Stimulated activated CD4-positive, alpha-beta T cell treated with anti-CD3 and anti-CD28 coated beads, TNF-alpha, amount 100 ng/mL, for 4 hours (primary cell): ENCODE measurements around the gene IRF6.

ENCODE experiments used
- DNase-seq, 3 experiments: peaks; one replicate each; pipeline ENCODE4 v3.0.0-alpha.2; 2020; ENCODE audit warnings: low read depth in 3 of 3

The IRF6 gene

DNA sequence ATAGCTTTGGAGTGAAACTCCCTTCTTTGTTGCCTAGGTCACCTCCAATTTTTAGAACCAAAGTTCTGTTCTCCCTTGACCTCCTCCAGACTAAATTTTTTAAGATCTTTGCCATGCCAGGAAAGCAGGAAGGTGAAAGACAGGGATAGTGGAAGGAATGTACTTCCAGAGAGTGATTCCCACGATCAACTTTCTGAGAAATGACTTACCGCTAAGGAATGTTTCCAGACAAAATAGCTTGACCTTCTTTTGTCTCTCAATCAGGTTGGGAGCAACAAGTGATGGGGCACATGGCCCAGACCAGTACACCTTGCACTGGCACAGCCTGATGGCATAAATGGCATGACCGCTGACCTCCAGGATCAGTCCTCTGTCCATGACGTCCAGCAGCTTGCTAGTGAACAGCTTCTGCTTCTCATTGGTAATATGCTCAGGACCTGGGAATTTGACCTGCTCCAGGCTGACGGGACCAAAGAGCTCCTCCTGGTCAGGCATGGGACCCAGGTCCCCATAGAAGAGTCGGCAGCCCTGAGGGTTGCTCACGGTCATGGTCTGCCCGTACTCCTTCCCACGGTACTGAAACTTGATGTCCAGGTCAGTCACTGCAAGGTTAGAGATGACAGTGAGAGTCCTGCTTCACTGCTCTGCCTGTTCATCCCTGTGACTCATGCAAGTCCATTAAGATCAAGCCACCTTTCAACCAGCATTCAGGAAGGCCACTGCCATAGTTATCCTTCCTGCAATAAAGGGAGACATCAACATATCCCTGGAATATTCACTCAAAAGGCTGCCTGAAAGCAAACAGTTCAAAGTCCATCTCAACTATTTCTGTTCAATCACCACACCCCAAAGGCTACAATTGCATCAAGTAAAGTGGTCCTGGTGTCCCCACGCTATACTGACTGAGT lies 15.4 kb downstream of the IRF6 start:
- DNase-seq, result no peak

DNA sequence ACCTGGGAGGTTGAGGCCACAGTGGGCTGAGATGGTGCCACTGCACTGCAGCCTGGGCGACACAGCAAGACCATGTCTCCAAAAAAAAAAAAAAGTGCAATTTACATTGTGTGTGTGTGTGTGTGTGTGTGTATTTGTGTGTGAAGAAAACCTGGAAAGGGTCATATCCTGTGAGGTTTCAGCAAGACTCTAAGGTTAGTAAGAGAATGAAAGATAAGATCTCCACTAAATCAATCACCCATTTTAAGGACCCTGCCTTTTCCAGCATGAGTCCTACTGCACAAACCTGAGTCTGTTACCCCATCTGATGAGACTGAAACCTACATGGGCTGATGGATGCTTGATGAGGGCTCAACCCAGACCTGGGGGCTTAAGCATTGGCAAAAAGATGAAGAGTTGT lies 16.7 kb downstream of the IRF6 start:
- DNase-seq, result no peak

DNA sequence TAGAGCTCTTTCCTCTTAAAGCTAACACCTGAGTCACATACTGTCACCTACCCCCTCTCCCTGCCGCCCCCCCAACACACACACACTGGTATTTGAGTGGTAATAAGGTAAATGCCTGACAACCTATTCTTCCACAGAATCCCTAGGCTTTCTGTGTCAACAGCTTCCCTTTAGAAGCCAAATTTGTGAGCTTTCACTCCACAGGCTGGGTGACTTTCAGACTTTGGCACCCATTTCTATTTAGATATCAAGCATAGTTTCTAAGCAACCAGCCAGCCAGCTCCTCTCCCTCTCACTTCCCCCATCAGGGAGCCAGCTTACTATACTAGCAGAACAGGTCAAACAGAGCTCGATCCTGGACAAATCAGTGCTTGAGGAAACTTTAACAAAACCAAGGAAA lies 18.4 kb downstream of the IRF6 start:
- no peak for DNase-seq

DNA sequence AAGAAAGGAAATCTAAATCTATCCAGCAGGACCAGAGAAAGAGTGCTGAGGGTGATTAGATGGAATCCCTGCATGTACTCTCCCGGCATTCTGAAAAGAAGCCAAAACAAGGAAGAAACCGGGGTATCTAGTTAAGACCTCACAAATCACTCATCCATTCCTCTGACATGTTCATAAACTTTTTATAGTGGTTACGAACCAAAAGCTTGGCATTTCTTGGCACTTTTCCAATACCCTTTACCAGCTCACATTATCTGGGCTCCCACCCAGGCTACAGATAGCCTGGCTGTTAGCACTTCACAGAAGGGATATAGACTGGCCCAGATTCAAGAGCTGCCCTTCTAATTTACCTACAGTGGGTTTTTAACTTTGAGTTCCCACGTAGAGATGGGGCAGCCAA lies 19.8 kb downstream of the IRF6 start:
- DNase-seq, result no peak

DNA sequence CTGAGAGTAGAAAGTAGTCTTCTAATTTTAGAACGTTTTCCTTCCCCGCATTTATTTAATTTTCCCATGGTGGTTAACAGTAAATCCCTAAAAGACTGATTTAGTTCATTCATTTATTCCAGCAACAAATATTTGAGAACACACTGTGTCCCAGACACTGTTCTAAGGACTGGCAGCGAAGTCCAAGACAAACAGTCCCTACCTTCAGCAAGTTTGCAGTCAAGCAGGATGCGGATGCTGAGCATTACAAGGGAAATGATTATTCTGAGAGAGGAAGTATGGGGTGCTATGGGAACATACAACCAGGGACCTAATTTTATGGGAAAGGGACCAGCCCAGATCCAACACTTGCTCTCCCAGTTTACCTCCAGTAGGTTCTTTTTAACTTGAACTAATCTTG lies 20.4 kb downstream of the IRF6 start:
- DNase-seq, result no peak

DNA sequence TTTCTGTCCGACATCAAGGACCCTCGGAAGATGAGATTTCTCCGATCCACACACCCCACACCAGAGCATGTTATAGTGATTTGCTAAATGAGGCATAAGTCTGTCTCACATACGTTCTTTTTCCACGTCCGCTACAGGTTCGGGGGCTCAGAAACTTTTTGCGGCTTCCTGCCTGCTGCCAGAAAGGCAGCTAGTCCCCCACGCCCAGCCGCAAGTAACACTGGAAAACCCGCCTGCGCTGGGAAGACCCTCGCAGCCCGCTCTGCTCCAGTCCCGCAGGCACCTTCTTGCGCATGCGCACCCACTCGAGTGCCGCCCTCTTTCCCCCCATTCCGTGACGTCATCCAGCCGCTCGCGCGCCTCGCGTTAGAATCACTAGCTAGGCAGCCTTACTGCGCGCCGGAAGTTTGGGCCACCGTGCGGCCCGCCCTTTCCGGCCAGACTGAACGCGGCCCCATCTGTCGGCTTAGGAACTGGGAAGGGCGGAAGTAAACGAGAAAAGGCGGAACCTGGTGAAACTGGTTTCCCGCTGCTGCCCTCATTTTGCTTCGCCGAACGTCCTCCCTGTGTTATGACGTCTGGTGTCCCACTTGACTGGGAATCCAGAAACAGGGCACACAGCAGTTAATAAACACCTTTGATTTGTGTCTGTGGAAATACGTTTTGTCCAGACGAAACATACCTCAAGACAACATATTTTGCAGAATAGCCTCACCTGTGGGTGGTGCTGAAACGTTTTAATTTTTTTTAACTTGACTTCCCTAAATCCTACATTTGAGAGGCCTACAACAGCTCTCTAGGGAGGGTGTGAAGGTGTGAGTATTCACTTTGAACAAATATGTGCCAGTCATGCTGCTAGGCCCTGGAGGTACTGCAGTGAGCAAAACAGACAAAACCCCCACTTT lies 21.4 kb downstream of the IRF6 start, which contains the start of gene C1orf74:
Gene C1orf74, minus strand, starts transcription at position 295 of the 905 bp plus-strand sequence. CDS start 925 bp downstream, outside the sequence.
- peak; percentile 99 to 100 (median 99) for DNase-seq

DNA sequence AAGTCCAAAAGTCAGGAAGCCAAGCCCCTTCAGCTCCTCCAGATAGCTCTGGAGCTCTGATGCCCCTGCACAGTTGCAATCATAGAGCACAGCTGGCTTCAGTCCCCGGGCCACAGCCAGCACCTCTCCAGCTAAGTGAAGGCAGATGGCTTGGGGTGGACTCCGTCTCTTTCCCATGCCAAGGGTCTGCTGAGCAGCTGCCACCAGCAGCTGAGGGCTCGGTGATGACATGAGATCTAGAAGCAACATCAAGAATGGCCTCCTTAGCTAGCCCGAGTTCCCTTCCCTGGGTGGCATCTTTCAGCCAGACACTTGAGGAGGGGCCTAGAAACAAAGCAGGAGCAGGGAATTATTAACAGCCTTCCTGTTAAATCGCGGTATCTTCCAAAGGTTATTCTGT lies 22.6 kb downstream of the IRF6 start:
- DNase-seq, result no peak

DNA sequence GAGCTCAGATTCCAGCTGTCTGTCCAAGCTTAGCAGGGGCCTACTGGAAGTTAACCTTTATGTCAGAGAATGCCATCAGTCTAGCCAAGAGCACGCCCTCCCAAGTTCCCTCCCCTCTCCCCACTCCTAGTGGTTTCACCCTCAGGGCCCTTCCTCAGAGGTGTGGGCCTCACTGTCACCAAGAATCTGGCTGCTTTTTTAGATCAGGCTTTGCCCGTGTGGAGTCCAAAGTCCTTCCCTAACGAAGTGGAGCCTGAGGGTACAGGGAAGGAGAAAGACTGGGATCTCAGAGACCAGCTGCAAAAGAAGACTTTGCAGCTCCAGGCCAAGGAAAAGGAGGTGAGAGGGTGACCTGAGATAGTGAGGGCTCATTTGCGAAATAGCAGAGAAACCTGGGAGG lies 25.7 kb downstream of the IRF6 start:
- no peak for DNase-seq

DNA sequence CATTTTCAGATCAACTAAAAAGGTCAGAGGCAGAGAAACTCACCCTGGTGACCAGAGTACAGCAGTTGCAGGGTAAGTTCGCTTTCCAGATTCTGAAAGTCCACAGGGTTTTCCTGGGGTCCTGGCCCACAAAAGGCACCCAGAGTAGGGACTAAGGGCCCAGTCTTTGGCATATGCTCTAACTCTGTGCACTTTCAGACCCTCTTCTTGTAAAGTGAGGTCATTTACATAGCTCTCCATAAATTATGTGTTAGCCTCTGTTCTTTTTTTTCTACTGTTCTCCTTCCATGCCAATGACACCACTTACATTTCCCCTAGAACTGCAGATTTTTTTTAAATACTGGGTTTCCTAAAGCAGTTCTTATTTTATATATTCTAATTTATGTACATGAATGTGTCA lies 27.8 kb downstream of the IRF6 start:
- DNase-seq, result no peak

DNA sequence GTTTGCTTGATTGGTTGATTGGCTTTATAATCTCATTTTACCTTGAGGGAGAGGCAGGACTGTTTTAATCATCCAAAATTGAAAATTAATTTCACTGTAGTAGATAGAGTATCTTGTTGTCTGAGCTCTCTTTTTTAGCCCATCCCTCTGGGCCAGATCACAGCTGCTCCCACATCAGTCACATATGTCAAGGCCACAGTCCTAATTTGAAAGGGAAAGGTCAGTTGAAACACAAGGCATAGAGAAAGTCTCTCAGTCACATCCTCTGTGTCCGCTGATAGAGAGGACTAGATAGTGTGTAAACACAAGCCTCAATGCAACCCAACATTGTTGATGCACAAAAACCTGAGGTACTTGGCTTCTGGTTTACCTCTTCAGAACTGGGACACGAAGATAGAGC lies 28.4 kb downstream of the IRF6 start:
- DNase-seq, result no peak

DNA sequence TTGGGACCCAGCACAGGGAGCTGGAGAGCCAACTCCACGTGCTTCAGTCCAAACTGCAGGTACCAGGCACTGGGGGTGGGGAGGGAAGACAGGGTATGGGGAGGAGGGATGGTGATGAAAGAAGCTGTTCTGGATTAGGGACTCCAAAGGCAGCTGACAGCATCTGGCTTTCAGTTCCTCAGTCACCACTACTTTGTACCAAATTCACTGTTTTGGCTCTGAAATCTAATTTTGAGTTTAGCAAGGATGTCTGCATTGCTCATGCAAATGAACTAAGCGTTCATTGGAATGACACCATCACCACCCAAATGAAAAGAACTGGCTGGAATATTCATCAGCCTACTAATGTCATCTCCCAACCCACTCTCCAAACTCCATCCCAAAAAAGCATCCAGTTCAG lies 30.3 kb downstream of the IRF6 start:
- DNase-seq, result no peak

DNA sequence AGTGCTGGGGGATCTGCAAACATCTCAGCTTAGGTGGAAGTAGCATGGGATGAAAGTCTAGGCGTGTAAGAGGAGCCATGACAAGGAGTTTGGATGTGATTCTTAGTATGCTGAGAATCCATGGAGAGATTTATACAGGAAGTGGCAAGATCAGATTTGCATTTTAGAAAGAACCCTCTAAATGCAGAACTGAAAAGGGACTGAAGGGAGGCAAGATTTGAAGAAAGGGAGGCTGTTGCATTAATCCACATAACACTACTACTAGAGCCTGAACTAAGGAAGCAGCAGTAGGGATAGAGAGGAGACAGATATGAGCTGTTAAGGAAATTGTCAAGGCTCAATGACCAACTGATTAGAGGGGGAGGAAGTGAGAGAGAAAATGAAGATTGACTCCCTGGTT lies 31.4 kb downstream of the IRF6 start:
- DNase-seq, result no peak

DNA sequence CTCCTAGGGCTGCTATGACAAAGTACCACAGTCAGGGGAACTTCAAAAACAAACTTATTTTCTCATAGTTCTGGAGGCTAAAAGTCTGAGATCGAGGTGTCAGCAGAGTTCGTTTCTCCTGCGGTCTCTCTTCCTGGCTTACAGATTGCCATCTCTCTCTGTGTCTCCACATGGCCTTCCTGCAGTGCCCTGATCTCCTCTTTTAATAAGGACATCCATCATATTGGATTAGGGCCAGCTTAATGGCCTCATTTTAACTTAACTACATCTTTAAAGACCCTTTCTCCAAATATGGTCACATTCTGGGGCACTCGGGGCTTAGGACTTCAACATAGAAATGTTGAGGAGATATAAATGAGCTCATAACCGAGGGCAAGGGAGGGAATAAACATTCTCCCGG lies 33.8 kb downstream of the IRF6 start:
- DNase-seq, result no peak

DNA sequence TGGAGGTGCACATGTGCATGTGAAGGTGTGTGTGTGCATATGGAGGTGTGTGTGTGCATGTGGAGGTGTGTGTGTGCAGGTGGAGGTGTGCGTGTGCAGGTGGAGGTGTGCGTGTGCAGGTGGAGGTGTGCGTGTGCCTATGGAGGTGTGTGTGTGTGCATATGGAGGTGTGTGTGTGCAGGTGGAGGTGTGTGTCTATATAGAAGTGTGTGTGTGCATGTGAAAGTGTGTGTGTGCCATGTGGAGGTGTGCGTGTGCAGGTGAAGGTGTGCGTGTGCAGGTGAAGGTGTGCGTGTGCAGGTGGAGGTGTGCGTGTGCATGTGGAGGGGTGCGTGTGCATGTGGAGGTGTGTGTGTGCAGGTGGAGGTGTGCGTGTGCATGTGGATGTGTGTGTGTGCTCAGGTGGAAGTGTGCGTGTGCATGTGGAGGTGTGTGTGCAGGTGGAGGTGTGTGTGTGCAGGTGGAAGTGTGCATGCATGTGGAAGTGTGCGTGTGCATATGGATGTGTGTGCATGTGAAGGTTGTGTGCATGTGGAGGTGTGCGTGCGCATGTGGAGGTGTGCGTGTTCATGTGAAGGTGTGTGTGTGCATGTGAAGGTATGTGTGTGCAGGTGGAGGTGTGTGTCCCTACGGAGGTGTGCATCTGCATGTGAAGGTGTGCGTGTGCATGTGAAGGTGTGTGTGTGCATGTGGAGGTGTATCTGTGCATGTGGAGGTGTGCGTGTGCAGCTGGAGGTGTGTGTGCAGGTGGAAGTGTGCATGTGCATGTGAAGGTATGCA lies 35.1 kb downstream of the IRF6 start:
- no peak for DNase-seq

DNA sequence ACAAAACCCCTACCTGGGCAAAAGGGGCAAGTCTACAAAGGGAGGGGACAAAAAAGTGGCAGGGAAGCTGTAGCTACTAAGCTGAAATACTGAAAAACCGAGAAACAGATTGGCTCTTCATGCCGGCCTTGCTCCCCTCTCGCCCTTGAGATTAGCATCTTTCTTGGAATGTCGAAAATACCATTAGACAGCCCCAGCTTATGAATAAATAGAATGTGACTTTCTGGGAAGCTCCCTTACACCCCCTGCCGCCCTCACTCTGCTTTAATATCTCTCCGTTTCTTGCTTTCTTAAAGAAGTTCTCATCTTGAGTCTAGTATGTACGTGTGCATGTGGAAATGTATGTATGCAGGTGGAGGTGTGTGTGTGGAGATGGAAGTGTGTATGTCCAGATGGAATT lies 36.0 kb downstream of the IRF6 start:
- DNase-seq, result no peak

DNA sequence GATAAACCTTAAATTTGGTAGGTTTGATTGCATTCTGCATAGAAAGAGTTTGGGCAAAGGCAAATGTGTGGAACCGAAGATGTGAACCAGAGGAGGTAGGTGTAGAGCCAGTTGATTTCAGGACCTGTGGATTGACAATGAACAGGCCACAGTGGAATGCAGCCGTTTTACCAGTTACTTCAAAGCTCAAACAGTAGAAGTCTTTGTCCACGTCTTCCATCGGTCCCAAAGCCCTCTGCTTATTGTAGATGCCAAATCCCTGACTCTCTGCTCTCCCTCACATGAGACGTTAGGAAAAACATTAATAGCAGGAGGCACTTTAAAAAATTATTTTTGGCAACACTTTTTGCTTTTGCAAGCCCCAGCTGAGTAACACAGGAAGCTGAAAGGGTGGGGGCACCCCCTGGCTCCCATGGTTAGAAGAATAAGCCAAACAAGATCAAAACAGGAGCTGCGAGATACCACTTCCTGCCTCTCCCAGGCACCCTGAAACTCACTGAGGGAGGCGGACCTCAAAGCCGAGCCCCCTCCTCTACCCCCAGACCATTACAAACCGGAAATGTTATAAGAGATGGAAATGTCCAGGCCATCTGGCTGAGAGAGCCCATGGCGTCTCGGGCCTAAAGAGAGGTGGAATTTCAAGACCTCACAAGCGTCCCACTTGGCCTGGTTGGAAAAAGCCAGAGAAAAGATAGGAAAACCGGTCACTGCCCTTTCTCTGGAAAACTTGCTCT lies 36.6 kb downstream of the IRF6 start:
- peak in 2 of 3 experiments; percentile 52 to 65 for DNase-seq

DNA sequence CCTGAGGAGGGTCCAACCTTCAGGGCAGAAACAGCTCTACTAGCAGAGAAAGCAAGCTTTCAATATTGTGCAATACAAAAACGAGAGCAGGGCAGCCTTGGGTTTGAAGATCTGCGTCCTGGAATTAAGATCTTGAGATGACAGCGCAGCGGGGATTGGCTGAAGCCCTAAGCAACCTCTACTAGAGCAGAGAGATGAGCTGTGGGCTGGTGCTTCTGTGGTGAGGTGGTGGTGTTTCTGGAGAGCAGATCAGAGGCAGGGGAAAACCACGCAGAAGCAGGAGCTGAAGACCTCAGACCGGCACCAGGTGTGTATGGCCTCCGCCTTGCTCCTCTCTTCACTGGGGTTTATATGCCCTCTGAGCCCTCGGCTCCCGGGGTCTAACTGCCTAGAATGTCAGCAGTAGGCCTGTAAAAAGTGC lies 37.6 kb downstream of the IRF6 start:
- DNase-seq, result peak in 2 of 3 experiments; percentile 51 to 66

DNA sequence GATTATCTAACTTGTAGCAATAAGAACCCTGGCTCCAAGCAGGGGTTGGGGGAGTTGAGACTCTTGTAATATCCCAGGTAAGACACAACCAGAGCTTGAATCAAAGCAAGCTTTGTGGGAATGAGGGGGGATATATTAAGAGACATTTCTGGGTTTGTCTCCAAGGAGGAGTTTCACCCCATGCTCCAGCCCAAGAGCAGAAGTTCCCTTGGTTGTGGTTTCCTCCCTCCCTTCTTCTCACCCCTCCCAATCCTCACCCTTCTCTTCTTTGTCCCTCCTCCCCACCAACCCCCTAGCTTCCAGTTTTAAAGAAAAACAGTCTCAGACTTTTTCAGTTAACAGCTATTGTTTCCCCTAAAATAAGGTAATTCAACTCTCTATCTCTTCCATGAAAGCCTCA lies 38.2 kb downstream of the IRF6 start:
- DNase-seq, result no peak

DNA sequence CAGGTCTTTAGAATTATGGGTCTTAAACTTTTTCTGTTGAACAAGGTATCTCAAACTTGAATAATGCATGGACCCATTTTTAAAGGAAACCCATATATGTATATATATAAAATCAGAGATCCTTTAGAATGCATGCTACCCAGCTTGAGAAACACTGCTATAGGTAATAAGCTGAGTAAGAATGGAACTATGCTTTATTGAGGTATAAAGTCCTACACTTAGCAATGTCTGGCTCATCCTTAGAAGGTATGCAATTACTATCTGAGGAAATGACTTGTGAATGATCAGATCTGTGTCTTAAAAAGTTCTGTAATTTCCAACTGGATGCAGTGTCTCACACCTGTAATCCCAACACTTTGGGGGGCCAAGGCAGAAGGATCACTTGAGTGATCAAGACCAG lies 38.8 kb downstream of the IRF6 start:
- DNase-seq, result no peak

DNA sequence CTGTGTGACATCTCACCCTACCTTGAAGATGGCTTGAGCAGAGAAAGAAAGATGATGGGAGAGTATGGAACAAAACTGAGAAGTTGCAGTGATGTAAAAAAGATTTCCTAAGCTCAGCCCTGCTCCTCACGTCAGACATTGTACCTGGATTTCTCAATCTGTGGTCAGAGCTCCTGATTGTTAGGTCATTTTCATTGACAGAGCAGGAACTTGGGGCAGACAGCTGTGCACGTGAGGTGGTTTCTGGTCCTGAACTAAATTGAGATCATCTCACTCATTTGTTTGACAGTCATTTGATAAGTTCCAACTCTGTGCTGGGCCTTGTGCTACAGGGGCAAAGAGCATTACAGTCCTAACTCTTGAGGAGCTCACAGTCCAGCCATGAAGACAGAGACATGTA lies 39.9 kb downstream of the IRF6 start:
- DNase-seq, result no peak

DNA sequence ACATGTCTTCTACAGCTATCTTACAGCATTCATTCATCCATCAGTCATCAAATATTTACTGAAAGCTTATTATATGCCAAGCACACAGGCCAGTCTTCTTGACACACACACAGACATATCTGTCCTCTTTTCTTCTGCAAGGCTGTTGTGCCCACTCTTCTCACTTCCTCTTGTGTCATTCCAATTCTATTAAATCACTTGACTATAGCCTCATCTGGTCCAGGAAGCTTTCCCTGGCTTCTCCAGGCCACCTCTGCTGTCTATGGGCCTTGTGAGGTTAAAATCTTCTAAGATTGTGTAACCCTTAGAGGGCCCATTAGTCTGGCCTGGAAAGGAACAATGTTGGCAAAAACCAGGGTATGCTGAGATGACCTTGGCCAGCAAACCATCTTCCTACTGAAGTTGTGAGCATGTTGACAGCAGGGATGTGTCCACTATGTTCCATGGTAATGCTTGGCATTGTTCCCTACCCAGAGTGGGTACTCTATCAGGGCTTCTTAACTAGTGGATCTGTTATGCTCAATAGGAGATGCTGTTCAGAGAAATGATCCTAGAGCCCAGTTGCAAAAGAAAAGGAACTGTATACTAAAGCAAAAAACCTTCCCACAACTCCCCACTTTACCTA lies 44.8 kb downstream of the IRF6 start:
- no peak for DNase-seq
